ENCODE data around the gene TMEM53.
A peak's percentile ranks its signal among the peaks of the same experiment; 100 is the strongest.

Gene TMEM53

DNA sequence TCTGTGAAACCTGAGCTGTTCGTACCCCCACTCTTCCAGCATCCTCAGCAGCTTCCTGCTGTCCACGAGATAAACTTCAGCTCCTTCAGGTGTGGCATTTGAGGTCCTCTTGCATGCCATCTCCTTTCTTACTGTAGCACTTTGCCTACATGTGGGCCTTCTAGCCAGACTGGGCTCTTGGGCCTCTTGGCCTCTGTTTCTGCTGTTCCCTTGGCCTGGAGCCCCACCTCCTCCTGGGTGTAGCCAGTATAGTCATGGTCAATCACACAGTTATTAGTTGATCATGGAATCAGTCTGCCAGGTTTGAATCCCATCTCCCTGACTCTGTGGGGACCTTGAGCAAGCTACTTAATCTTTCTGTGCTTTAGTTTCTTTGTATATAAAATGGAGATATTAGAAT is 26.4 kb downstream of the TMEM53 start:
- no peak for DNase-seq (ENCODE audit: low read depth in 2 of 2)

DNA sequence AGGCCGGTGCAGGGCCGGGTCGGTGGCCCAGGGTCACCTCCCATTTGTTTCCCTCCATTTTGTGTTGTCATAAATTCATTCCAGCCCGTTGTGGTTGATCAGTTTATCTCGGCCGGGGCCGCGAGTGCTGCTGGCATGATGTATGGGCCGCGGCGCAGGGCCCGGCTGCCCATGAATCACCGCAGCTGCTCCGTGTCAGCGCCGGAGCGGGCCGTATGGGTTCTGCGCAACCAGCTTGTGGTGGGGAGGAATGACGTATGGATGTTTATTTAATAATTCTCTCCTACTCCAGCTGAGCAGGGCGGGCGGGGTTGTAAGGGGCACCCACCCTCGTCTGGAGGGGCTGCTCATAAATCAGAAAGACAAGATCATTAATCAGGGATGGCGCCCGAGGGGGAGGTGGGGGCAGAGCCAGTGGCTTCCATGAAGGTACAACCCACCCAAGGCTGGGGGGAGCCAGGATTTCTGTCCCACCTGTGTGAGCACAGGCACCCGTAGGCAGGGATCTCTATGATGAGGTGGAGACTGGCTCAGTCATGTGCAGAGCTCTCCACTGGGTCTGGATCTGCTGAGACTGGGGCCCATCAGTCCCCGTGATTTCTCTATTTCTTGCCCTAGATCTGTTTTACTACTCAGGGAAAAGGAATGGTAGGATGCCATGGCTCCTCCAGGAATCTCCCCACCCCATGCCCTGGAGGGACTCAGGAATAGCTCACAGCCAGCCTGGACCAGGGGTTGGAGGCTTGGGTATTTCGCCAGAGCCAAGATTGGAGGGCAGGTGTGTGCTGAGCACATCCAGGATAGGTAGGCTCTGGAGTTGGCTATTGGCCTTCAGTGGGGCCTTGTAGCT is 27.8 kb downstream of the TMEM53 start:
- DNase-seq (ENCODE audit: low read depth in 2 of 2) = no peak

DNA sequence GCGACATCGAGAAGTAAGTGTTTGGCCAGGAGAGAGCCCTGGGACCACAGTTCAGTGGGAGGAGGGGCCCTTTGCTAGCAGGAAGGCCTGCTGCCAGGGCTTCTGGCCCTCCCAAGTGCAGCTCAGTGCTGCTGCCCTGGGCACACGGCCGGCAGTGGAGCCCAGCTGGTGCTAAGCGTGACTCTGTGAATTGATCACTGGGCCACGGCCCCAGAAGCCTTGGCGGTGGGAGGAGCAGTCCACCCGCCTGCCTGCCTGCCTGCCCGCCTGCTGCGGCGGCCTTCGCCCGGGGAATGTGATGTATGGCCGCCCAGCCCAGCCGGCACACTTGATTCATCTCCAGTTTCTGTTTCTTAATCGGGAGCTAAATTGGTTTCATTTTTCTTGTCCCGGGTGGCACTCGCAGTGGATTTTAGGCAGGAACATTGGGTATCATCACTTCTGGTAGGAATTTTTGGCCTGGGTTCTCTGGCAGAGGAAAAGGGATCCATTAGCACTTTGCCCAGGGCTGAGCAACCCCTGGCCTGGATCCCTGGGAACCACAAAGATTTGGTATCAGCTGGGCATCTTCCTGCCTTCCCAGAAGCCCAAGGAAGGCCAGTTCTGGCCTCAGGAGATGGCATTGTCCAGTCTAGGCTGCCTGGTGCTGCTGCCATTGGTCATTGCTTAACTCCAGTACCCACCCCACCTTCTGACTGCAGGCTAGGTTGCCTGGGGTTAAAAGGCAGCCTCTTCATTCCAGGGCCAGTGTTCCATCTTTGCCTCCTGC is 28.6 kb downstream of the TMEM53 start:
- DNase-seq (ENCODE audit: low read depth in 2 of 2) = no peak

DNA sequence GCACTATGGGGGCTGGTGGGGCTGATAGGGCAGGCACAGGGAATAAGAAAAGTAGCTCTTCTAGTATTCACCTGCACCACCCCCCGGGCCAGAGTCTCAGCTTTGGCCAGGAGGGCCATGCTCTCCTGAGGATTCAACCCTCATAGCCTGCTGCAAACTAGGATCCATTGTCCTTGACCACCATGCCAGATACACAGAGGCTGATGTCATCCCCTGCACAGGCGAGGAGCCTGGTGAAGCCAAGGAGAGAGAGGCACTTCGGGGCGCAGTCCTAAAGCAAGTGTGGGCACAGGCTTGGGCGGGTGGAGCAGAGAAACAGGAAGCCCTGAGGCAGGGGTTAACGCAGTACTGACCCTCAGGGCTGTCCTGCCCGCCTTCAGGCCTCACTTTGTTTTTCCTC is 29.5 kb downstream of the TMEM53 start:
- no peak for DNase-seq (ENCODE audit: low read depth in 2 of 2)

DNA sequence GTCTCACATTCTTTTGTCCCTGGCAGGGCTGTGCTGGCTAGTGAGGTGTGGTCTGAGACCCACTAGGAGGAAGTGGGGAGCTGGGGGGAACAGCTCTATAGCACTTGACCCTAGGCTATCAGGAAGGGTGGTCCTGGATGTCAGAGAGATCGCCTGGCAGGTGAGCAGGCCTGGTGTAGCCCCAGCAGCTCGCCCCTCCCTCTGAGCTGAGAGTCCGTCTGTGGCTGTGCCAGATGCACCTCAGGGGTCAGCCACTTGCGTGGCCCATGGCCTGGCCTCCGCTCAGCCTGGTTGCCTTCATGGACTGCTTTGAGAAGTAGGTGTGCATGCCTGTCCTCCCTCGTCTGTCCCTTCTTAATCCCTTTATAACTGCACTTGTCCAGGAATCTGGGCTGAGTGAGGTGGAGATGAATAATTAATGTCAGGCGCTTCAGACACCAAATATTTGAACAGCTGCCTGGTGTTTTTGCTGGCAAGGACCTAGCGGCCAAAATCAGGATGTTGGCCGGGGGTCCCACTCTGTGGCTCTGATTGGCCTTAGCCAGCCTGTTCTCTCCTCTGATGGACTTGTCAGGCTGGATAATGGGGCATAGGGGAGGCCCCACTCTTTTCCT is 30.5 kb downstream of the TMEM53 start:
- DNase-seq (ENCODE audit: low read depth in 2 of 2) = no peak

DNA sequence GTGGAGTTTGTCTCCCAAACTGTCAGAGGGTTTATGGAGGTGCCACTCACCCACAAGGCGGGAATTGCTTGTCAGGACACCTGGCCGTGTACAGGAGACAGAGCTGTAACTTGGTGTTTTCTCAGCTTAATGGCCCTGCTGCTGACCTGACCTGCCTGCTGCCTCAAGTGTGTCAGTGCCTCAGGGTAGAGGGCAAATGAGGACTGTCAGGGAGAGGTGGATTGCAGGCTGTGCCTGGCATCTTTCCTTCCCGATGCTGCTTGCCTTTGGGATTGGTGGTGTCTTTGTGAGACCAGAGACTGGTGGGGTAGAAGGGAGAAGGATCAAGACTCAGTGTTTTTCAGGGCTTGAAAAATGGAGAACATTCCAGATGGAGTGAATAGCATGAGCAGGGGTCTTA is 31.4 kb downstream of the TMEM53 start:
- no peak for DNase-seq (ENCODE audit: low read depth in 2 of 2)

DNA sequence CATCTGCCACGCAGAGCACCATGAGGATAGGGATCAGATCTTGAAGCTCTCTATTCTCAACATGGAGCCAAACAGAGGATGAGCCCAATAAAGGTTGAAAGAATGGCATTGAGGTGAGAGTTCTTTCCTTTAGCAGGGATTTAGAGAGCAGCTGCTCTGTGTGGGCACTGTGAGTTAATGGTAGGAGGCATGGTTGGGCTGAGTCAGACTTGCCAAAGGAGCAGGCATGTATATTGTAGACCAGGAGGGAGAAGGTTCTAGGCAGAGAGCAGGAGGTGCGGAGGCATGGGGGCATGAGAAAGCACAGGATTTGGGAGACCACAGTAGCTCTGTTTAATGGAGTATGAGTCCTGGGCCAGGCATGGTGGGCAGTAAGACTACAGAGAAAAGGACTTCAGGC is 32.0 kb downstream of the TMEM53 start:
- no peak for DNase-seq (ENCODE audit: low read depth in 2 of 2)

DNA sequence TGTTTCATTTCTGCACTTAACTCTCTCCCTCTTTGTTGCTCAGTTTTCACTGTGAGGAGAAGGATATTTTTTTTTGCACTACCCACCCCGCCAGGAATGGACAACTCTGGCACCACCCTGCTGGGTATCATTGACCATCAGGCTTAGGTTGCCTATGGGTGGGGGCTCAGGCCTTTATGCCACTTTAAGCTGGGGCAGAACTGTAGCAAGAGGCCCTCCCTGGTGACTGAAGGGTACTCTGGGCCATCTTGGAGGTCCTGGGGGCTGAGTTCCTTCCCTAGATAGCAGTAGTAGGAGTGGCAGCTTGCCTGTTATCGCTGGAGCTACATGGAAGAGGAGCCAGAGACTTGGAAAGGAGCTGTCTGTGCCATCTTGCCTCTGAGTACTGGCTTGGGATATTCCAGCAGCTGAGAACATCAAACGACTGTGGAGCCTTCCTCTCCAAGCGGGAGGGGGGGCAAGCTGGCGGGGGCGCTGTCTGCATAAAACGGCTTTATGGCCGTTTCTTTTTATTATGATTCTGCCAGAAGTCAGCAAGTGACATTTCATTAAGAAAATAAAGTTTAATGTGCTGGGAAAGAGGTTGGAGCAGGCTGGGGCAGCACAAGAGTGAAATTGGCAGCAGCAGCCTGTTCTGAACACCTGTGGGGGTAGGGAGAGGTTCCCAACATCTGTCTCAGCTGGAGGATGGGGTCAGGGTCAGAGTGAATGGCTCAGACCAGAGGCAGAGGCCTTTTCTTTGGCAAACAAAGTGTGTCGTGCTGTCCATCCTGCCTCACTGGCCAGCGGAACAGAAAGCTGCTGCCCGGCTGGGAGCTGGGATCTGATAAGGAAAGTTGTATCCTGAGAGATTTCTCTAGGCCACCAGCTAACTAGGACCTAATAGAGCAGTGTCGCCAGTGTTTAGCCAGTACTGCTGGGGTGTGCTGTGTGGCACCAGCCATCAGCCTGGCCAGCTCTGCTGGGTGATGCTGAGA is 32.9 kb downstream of the TMEM53 start:
- no peak for DNase-seq (ENCODE audit: low read depth in 2 of 2)

DNA sequence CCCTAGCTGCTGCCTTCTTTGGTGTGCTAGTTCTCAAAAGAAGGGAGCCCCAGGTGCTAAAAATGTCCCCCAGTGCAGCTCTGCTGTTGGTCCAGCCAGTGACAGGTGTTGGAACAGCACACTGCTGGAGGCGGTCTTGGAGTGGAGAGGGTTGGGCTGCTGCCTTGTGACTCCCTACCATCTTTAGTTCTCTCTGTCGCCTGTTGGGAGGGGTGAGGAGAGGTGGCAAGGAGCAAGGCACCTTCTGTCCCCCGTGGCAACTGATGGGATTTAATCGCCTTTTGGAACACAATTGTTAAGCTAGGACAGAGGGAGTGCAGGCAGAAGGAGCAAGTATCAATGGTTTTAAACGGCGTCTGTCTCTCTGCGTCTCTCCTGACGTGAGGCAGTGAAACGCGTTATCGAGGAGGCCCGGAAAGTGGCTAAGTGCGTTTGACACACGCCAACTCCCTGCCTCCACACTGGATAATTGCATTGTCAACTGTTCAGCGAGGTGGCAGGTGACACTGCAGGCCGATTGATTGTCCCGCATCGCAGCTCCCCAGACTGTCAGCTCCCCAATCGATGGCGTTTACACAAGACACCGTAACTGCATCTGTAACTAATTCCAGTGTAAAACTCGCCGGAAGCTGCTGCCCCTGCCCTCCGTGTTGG is 34.0 kb downstream of the TMEM53 start:
- DNase-seq (ENCODE audit: low read depth in 2 of 2) = no peak

DNA sequence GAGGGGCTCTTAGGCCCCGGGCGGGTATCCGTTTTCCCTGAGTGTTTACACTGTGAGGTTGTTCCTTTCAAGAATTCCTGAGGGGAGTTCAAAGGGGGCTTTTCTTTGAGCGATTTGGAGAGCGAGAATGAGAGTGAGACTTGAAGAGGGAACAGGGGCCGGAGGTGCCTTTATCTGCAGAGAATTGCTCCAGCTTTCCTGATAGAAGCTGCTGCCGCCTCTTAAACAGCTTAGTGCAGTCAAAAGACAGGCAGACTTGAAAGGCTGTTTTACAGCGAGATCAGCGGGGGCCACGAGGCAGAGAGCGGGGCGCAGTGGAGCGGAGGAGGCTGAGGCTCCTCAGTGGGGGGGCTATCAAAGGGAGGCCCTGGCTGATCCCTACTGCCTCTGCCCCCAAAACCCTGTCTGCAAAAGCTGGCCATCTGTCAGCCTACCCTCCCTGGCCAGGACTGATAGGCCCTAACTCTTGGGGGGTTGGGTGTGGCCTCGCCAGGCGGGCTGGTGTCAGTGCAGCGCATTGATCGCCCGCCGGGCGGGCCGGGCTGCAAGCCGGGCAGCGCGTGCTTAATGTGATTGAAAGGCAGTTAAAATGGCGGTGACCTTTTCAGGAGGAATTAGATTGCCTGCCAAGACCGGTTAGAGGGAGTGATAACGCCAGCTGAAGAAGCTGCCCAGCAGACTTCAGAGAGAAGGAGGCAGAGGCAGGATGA is 36.4 kb downstream of the TMEM53 start:
- DNase-seq (ENCODE audit: low read depth in 2 of 2) = no peak

DNA sequence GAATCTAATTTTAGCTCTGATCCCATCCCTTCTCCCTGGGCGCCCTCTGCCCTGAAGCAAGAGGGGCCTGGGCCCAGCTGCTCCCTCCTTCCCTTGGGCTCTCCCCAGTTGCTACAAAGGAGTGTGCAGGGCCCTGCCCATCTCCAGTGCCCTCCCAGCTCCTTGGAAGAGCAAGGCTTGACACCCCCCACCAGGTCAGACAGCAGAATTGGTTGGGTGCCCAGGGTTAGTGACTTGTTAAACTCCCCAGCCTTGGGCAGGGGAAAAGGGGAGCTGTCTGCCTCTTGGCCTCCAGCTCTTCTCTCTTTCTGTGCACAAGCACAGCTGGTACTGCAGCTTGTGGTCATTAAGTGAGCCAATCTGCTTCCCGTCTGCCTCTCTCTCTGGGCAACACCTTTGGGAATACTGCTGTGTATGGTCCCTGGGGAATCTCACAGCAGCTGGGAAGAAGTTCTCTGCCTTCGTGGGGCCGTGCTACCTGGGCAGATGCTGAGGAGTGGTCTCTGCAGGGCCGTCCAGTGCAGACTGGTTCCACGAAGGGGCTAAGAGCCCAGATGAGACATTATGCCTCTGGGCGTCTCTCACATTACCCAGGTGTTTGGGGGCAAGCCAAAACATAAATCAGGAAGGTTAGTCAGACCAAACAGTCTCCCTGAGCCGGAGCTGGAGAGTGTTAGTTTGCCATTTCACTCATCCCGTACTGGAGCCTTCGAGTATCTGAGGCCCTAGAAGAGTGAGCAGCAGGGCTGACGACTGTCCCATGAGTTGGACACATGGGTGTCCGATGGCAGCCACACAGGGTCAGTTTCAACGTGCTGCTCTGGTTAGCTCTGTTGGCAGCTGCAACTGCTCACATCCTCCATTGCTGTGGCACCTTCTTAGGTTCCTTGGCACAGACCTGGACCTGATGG is 37.3 kb downstream of the TMEM53 start:
- DNase-seq (ENCODE audit: low read depth in 2 of 2) = no peak

DNA sequence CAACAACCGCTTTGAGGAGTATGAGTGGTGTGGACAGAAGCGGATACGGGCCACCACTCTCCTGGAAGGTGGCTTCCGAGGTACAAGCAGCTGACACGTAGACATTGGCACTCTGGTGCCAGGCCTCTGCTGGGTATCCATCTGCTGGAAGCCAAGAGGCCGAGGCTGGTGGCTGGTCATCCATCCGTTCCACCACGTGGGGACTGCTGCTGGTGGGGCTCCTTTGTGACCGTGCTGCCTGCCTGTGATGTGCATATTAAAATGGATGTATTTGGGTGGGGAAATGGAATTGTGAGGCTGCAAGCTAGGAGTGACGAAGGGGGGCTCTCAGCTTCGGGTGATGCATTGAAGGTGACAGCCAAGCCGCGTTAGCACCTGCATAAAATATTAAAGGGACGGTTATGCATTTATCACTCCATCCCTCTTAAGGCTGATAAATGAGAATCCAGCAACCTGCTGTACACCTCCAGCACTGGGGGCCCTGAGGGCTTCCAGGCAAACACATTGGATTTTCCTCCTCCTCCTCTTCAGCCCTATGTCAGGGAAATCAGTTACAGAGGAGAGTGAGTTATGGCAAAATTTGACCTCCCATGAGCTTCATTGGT is 38.1 kb downstream of the TMEM53 start:
- no peak for DNase-seq (ENCODE audit: low read depth in 2 of 2)

DNA sequence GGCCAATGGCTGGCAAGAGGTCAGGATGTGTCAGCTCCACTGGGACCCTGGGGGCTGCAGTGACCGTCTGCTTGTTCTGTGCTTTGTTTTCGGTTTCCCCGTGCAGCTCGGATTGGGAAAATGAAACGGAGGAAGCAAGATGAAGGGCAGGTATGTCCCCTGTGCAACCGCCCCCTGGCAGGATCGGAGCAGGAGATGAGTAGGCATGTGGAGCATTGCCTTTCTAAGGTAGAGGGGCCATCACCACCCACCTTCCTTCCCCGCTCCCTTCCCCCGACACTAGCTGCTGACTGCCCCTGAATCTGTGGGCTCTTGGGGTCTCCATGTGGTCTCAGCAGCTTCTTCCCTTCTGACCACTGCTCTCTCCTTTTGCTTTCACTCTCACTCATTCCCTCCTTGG is 38.8 kb downstream of the TMEM53 start:
- no peak for DNase-seq (ENCODE audit: low read depth in 2 of 2)

DNA sequence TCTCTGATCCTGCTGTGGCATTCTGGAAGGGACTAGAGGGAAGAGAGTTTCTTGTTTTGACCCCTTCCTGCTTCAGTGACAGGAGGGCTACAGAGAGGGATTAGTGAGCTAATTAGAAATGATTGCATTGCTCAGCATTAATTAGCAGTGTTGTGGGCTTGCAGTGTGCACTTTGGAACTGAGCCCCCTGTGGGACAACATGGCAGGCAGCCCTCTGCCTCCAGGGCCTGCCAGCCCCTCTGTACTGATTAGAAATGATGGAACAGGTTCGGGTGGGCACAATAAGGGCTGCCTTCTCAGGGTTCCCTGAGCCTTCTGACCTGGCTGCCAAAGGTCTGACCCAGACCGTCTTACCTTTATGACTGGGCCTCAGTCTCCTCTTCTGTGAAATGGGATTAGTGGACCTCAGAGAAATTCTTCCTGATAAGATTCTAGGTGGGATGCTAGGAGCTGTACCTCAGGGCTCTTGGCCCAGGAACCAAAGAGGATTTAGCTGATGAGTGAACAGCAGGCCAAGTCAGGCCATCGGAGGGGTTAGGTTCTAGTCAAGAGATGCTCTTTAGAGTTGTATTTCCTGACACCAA is 39.6 kb downstream of the TMEM53 start:
- DNase-seq (ENCODE audit: low read depth in 2 of 2) = no peak

DNA sequence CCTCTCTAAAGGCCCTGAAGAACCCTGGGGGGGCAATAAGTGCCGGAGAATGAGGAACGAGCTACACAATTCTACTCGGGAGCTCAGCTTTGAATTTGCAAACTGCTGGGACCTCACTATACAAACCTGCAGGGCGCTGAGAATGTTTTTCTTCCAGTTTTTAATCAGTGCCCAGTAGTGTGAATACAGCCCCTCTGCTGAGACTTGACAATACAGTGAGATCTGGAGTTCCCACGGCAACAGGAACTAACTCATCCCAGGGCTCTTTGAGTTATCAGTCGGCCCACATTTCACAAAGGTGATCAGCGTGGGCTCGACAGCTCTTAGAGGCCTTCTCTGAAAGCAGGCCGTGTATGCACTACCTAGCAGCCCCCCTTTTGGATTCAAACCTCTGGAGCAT is 41.7 kb downstream of the TMEM53 start:
- no peak for DNase-seq (ENCODE audit: low read depth in 2 of 2)

DNA sequence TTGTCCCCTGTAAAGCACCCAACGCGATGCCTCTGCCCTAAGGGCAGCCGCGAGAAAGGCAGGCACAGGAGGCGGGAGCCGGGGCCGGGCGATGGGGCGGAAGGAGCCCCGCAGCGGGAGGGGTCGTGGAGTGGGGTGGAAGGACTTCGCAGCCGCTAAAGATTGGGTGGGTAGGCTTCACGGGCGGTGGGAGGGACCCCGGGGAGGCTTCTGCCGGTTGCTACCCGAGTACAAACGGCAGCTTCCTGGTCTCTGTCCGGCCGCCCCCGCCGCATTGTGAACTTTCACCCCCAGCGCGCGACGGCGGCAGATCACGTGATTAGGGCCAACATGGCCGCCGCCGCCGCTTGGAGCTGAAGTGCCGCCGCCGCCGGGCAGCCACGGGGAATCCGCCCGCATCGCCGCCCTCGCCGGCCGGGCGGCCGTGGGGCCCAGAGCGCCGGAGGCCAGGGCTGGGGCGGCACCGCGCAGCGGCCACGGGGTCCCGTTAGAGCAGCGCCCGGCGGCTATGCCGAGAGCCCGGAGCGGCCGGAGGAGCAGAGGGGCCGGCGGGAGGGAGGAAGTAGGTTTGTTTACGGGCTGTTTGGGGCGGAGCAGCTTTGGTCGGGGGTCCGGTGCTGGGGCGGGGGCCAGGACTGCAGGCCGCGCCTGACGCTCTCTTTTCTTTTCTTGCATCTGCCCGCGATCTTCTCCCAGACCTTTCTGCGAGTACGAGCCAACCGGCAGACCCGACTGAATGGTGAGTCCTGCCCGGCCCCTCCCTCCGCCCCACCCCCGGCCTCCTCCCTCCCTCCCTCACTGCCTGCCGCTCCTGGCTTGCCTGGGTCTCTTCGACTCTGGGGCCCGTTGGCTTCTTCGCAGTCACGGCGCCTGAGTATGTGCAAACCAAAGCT is 42.4 kb downstream of the TMEM53 start:
- peak; percentile 79 to 83 for DNase-seq (ENCODE audit: low read depth in 2 of 2)

DNA sequence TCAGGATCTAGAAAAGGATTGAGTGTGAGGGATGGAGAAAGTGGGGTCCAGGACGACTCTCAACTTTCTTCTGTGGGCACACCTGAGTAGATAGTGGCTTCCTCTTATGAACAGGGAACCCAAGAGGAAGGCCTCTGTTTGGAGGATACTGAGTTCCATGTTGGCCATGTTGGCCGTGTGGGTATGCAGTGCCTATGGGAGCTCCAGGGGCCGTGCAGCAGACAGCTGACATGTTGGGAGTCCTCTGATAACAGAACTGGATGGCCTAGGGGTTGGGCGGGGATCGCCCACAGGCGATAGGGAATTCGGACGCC is 43.0 kb downstream of the TMEM53 start:
- DNase-seq (ENCODE audit: low read depth in 2 of 2) = no peak

DNA sequence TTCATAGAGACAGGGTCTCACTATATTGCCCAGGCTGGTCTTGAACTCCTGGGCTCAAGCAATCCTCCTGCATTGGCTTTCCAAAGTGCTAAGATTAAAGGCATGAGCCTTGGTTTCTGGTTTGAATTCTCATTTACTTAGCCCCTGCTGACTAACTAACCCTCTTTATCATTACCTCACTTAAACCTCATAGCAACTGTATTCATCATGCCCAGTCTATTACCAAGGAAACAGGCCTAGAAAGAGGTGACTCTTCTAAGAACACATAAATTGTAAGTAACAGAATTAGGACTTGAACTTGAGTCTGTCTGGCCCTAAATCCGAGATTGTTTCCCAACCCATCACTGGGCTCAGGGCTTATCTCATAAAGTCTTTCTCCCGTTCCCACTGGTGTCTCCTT is 44.2 kb downstream of the TMEM53 start:
- no peak for DNase-seq (ENCODE audit: low read depth in 2 of 2)

Data from activated CD8-positive, alpha-beta memory T cell treated with anti-CD3 and anti-CD28 coated beads for 4 hours (primary cell).